OCI-LY3 (cell line): Measurements from ENCODE around the gene SEPTIN12.

Experiments used
- H2AFZ ChIP-seq: fragments of 200-600, 300-600 bp; shearing (Covaris generic); 2 replicates; pipeline ENCODE4 v1.6.0; 2014; ENCODE audit warnings: antibody characterized with exemption, low read depth, low read length
- H3K27ac ChIP-seq: fragments of 200-600, 300-600 bp; sonication (generic); 2 replicates; pipeline ENCODE4 v1.5.1; 2014; ENCODE audit warnings: mild to moderate bottlenecking, low read length, moderate library complexity, mixed read lengths
- H3K27me3 ChIP-seq: fragments of 200-600, 300-600 bp; sonication (generic); 2 replicates; pipeline ENCODE4 v1.6.1; 2014; ENCODE audit warnings: low read depth, low read length, mixed read lengths
- H3K36me3 ChIP-seq: fragments of 200-600, 300-600 bp; sonication (generic); replicated peaks from 2 replicates; pipeline ENCODE3; 2014; ENCODE audit warnings: low read depth, low read length, mixed read lengths
- H3K4me1 ChIP-seq: fragments of 300-600, 200-600 bp; sonication (generic); 2 replicates; pipeline ENCODE4 v1.6.1; 2014; ENCODE audit warnings: low read length, mixed read lengths
- H3K4me2 ChIP-seq: fragments of 200-600, 300-600 bp; sonication (generic); 2 replicates; pipeline ENCODE4 v1.6.1; 2014; ENCODE audit warnings: low read length, mixed read lengths
- H3K4me3 ChIP-seq: fragments of 300-600, 200-600 bp; sonication (generic); 2 replicates; pipeline ENCODE4 v1.5.1; 2014; ENCODE audit warnings: antibody characterized with exemption, mild to moderate bottlenecking, low read length, moderate library complexity
- H3K79me2 ChIP-seq: fragments of 300-600, 200-600 bp; shearing (Covaris generic); 2 replicates; pipeline ENCODE4 v1.6.1; 2014; ENCODE audit warnings: mild to moderate bottlenecking, low read length, mixed read lengths
- H3K9ac ChIP-seq: fragments of 300-600, 200-600 bp; shearing (Covaris generic); 2 replicates; pipeline ENCODE4 v1.6.0; 2014; ENCODE audit warnings: mild to moderate bottlenecking, low read length, moderate library complexity
- H3K9me3 ChIP-seq: fragments of 200-600, 300-600 bp; shearing (Covaris generic); 2 replicates; pipeline ENCODE4 v1.6.1; 2014; ENCODE audit warnings: low read length, mixed read lengths; ENCODE audit not compliant: insufficient read depth
- H4K20me1 ChIP-seq: fragments of 200-600, 300-600 bp; sonication (generic); 2 replicates; pipeline ENCODE4 v1.6.1; 2016; ENCODE audit warnings: low read length, mixed read lengths; ENCODE audit not compliant: insufficient read depth
- CTCF ChIP-seq: fragments of 200-600, 300-600 bp; sonication (generic); IDR thresholded peaks from 2 replicates; pipeline ENCODE4 v1.5.1; 2014; ENCODE audit warnings: antibody characterized with exemption, low read length, low read depth
- EZH2phosphoT487 ChIP-seq: fragments of 200-600 bp; shearing (Covaris generic); IDR thresholded peaks from 2 replicates; pipeline ENCODE4 v1.6.1; 2018; ENCODE audit warnings: antibody characterized with exemption, mixed run types, low read depth

The SEPTIN12 gene

GRCh38 chr16:4760221-4760910, 27.8 kb downstream of the SEPTIN12 start:
- Histone ChIP-seq H3K9me3 (no peaks in the 10 kb centered on the region), H3K36me3 (peaks cover 34% of the 10 kb centered on the region), H2AFZ (no peak overlapping the region), H3K27ac (no peak overlapping the region), H3K27me3 (no peaks in the 10 kb centered on the region), H3K4me2 (no peak overlapping the region), H4K20me1 (no peaks in the 10 kb centered on the region), H3K4me3 (no peak overlapping the region), H3K4me1 (no peaks in the 10 kb centered on the region), H3K79me2 (peaks cover 4% of the 10 kb centered on the region; the same call in 1 of the 2 replicates), H3K9ac (no peak overlapping the region)
- no peak for TF ChIP-seq CTCF
- TF ChIP-seq EZH2phosphoT487: no peak

GRCh38 chr16:4755687-4756086, 32.5 kb downstream of the SEPTIN12 start:
- Histone ChIP-seq H3K9ac (no peak overlapping the region), H3K4me2 (no peak overlapping the region), H3K27ac (no peak overlapping the region), H3K9me3 (no peaks in the 10 kb centered on the region), H3K4me1 (no peaks in the 10 kb centered on the region), H3K4me3 (no peak overlapping the region), H3K36me3 (peaks cover 39% of the 10 kb centered on the region), H3K79me2 (no peaks in the 10 kb centered on the region), H4K20me1 (no peaks in the 10 kb centered on the region), H2AFZ (no peak overlapping the region), H3K27me3 (no peaks in the 10 kb centered on the region)
- no peak for TF ChIP-seq CTCF
- TF ChIP-seq EZH2phosphoT487: no peak

- no peak for TF ChIP-seq CTCF
- no peak for TF ChIP-seq EZH2phosphoT487
- Histone ChIP-seq H4K20me1 (no peaks in the 10 kb centered on the region), H3K4me2 (no peak overlapping the region), H2AFZ (no peak overlapping the region), H3K9me3 (no peaks in the 10 kb centered on the region), H3K27me3 (no peaks in the 10 kb centered on the region), H3K36me3 (peaks cover 33% of the 10 kb centered on the region), H3K79me2 (no peaks in the 10 kb centered on the region), H3K4me3 (no peak overlapping the region), H3K9ac (no peak overlapping the region), H3K4me1 (peaks cover 3% of the 10 kb centered on the region), H3K27ac (no peak overlapping the region)
These were observed 33.3 kb downstream of the SEPTIN12 start for GRCh38 chr16:4754865-4755264.

GRCh38 chr16:4753227-4753626, 34.9 kb downstream of the SEPTIN12 start:
- Histone ChIP-seq H4K20me1 (no peaks in the 10 kb centered on the region), H3K4me3 (no peak overlapping the region), H3K9ac (no peak overlapping the region), H3K27ac (no peak overlapping the region), H3K36me3 (peaks cover 24% of the 10 kb centered on the region), H3K9me3 (no peaks in the 10 kb centered on the region), H3K79me2 (no peaks in the 10 kb centered on the region), H3K4me1 (peaks cover 6% of the 10 kb centered on the region), H3K4me2 (no peak overlapping the region), H2AFZ (no peak overlapping the region), H3K27me3 (no peaks in the 10 kb centered on the region)
- TF ChIP-seq CTCF (no peak), EZH2phosphoT487 (no peak)
